Measurements from ENCODE around the gene TLR6. TPM values are rescaled to one million over a fixed set of nuclear protein-coding genes. Genes with fewer than 3 reads are reported as not detected.
A peak's percentile ranks its signal among the peaks of the same experiment; 100 is the strongest.

The TLR6 gene
- 1 to 10 TPM; 3.6 to 3.8 TPM for total RNA-seq

- peak within 1 kb of the TSS; percentile 69 to 98 for H3K4me3 Mint-ChIP-seq
- H3K36me3 Mint-ChIP-seq (ENCODE audit: insufficient read depth in 2 of 2), result no peaks in the 10 kb centered on the region
- H3K27me3 Mint-ChIP-seq (ENCODE audit: low read depth), result no peaks in the 10 kb centered on the region
- DNase-seq (peak; percentile 69 to 78), ATAC-seq (replicated peaks in 1 of 2) (peak; percentile 53 to 54)
- peaks cover 36% of the 10 kb centered on the region for H3K4me1 Mint-ChIP-seq (ENCODE audit: low read depth)
- peak within 1 kb of the TSS; percentile 99 for H3K27ac Mint-ChIP-seq
- H3K9me3 Mint-ChIP-seq, result no peaks in the 10 kb centered on the region
Observed at GRCh38 chr4:38856524-38857337, at the start of gene TLR6. TSS of gene TLR6 (minus strand) at chr4:38856817. CDS start at chr4:38829473, 27,344 bp downstream.

GRCh38 chr4:38905652-38906385 is 49.2 kb upstream of the TLR6 start:
- no peaks in the 10 kb centered on the region for H3K9me3 Mint-ChIP-seq
- no peak overlapping the region for H3K4me3 Mint-ChIP-seq
- H3K27ac Mint-ChIP-seq, result peak overlapping the region; percentile 58
- H3K36me3 Mint-ChIP-seq (ENCODE audit: insufficient read depth in 2 of 2), result no peaks in the 10 kb centered on the region
- peaks cover 9% of the 10 kb centered on the region for H3K4me1 Mint-ChIP-seq (ENCODE audit: low read depth)
- ATAC-seq (replicated peaks in 1 of 2) (no peak), DNase-seq (no peak)
- no peaks in the 10 kb centered on the region for H3K27me3 Mint-ChIP-seq (ENCODE audit: low read depth)

- no peaks in the 10 kb centered on the region for H3K9me3 Mint-ChIP-seq
- no peaks in the 10 kb centered on the region for H3K36me3 Mint-ChIP-seq (ENCODE audit: insufficient read depth in 2 of 2)
- H3K4me3 Mint-ChIP-seq, result no peak overlapping the region
- H3K4me1 Mint-ChIP-seq (ENCODE audit: low read depth), result peaks cover 9% of the 10 kb centered on the region
- DNase-seq (no peak), ATAC-seq (replicated peaks in 1 of 2) (no peak)
- no peak overlapping the region for H3K27ac Mint-ChIP-seq
- H3K27me3 Mint-ChIP-seq (ENCODE audit: low read depth), result no peaks in the 10 kb centered on the region
Observed at GRCh38 chr4:38904682-38905081, 48.1 kb upstream of the TLR6 start.

- Mint-ChIP-seq H3K9me3 (no peaks in the 10 kb centered on the region), H3K27me3 (ENCODE audit: low read depth) (no peaks in the 10 kb centered on the region), H3K36me3 (ENCODE audit: insufficient read depth in 2 of 2) (no peaks in the 10 kb centered on the region), H3K4me1 (ENCODE audit: low read depth) (peaks cover 9% of the 10 kb centered on the region), H3K4me3 (no peak overlapping the region), H3K27ac (no peak overlapping the region)
- DNase-seq (no peak), ATAC-seq (replicated peaks in 1 of 2) (no peak)
Observed at GRCh38 chr4:38904090-38904666, 47.6 kb upstream of the TLR6 start.

- Mint-ChIP-seq H3K4me1 (ENCODE audit: low read depth) (peaks cover 9% of the 10 kb centered on the region), H3K27me3 (ENCODE audit: low read depth) (no peaks in the 10 kb centered on the region), H3K4me3 (no peak overlapping the region), H3K27ac (peak overlapping the region; percentile 50), H3K9me3 (no peaks in the 10 kb centered on the region), H3K36me3 (ENCODE audit: insufficient read depth in 2 of 2) (no peaks in the 10 kb centered on the region)
- DNase-seq, result no peak
- peak; percentile 80 to 84 for ATAC-seq (replicated peaks in 1 of 2)
Observed at GRCh38 chr4:38902695-38903094, 46.1 kb upstream of the TLR6 start.

- Mint-ChIP-seq H3K4me3 (no peak overlapping the region), H3K9me3 (no peaks in the 10 kb centered on the region), H3K4me1 (ENCODE audit: low read depth) (peaks cover 9% of the 10 kb centered on the region), H3K36me3 (ENCODE audit: insufficient read depth in 2 of 2) (no peaks in the 10 kb centered on the region), H3K27ac (no peak overlapping the region), H3K27me3 (ENCODE audit: low read depth) (no peaks in the 10 kb centered on the region)
- ATAC-seq (replicated peaks in 1 of 2) (peak in 1 of 2 donors; percentile 13), DNase-seq (no peak)
Observed at GRCh38 chr4:38902221-38902620, 45.6 kb upstream of the TLR6 start.

- peak in 1 of 2 donors; percentile 27 for ATAC-seq (replicated peaks in 1 of 2)
- Mint-ChIP-seq H3K36me3 (ENCODE audit: insufficient read depth in 2 of 2) (no peaks in the 10 kb centered on the region), H3K27ac (no peak overlapping the region), H3K4me1 (ENCODE audit: low read depth) (peaks cover 19% of the 10 kb centered on the region), H3K27me3 (ENCODE audit: low read depth) (no peaks in the 10 kb centered on the region), H3K9me3 (no peaks in the 10 kb centered on the region), H3K4me3 (no peak overlapping the region)
- DNase-seq, result no peak
Observed at GRCh38 chr4:38898245-38898644, 41.6 kb upstream of the TLR6 start.

- Mint-ChIP-seq H3K4me1 (ENCODE audit: low read depth) (peaks cover 19% of the 10 kb centered on the region), H3K4me3 (no peak overlapping the region), H3K36me3 (ENCODE audit: insufficient read depth in 2 of 2) (no peaks in the 10 kb centered on the region), H3K9me3 (no peaks in the 10 kb centered on the region), H3K27me3 (ENCODE audit: low read depth) (no peaks in the 10 kb centered on the region), H3K27ac (no peak overlapping the region)
- DNase-seq (no peak), ATAC-seq (replicated peaks in 1 of 2) (peak in 1 of 2 donors; percentile 43)
Observed at GRCh38 chr4:38896940-38897339, 40.3 kb upstream of the TLR6 start.

- no peaks in the 10 kb centered on the region for H3K27me3 Mint-ChIP-seq (ENCODE audit: low read depth)
- peak in 1 of 2 donors; percentile 27 for ATAC-seq (replicated peaks in 1 of 2)
- H3K36me3 Mint-ChIP-seq (ENCODE audit: insufficient read depth in 2 of 2), result no peaks in the 10 kb centered on the region
- no peaks in the 10 kb centered on the region for H3K9me3 Mint-ChIP-seq
- H3K4me1 Mint-ChIP-seq (ENCODE audit: low read depth), result peaks cover 31% of the 10 kb centered on the region
- no peak overlapping the region for H3K27ac Mint-ChIP-seq
- DNase-seq, result no peak
- no peak overlapping the region for H3K4me3 Mint-ChIP-seq
Observed at GRCh38 chr4:38894322-38894982, 37.8 kb upstream of the TLR6 start.

GRCh38 chr4:38891051-38891983 is 34.7 kb upstream of the TLR6 start:
- Mint-ChIP-seq H3K9me3 (peaks cover 0 to 2% of the 10 kb centered on the region in 2 donors), H3K36me3 (ENCODE audit: insufficient read depth in 2 of 2) (no peaks in the 10 kb centered on the region), H3K27ac (no peak overlapping the region), H3K27me3 (ENCODE audit: low read depth) (no peaks in the 10 kb centered on the region), H3K4me3 (no peak overlapping the region), H3K4me1 (ENCODE audit: low read depth) (peaks cover 36% of the 10 kb centered on the region)
- ATAC-seq (replicated peaks in 1 of 2), result no peak
- DNase-seq, result no peak

- ATAC-seq (replicated peaks in 1 of 2), result peak; percentile 81 to 87
- Mint-ChIP-seq H3K36me3 (ENCODE audit: insufficient read depth in 2 of 2) (no peaks in the 10 kb centered on the region), H3K27ac (peak overlapping the region; percentile 95), H3K9me3 (peaks cover 0 to 2% of the 10 kb centered on the region in 2 donors), H3K27me3 (ENCODE audit: low read depth) (no peaks in the 10 kb centered on the region), H3K4me1 (ENCODE audit: low read depth) (peaks cover 26% of the 10 kb centered on the region), H3K4me3 (peak overlapping the region; percentile 27 to 75)
- peak in 1 of 2 donors; percentile 22 for DNase-seq
Observed at GRCh38 chr4:38889143-38889542, 32.5 kb upstream of the TLR6 start.

- no peak for DNase-seq
- Mint-ChIP-seq H3K4me3 (no peak overlapping the region), H3K27me3 (ENCODE audit: low read depth) (no peaks in the 10 kb centered on the region), H3K36me3 (ENCODE audit: insufficient read depth in 2 of 2) (no peaks in the 10 kb centered on the region), H3K27ac (no peak overlapping the region), H3K4me1 (ENCODE audit: low read depth) (peaks cover 11% of the 10 kb centered on the region), H3K9me3 (peaks cover 0 to 2% of the 10 kb centered on the region in 2 donors)
- ATAC-seq (replicated peaks in 1 of 2), result no peak
Observed at GRCh38 chr4:38884254-38884653, 27.6 kb upstream of the TLR6 start.
